GM12878 (cell line): ENCODE results near the gene CD38. TPM values are rescaled to one million over a fixed set of nuclear protein-coding genes. Genes with fewer than 3 reads are reported as not detected.

Source experiments
- ATAC-seq: fragments of 200-7000 bp; cut with Tn5 transposase; 3 replicates; pipeline ENCODE4 v1.9.1; 2020; ENCODE audit warnings: mild to moderate bottlenecking, moderate library complexity
- BruUV-seq: library from RNA; stranded (reverse); fragments of 400-500 nt; replicated peaks from 2 replicates; lab custom pipeline; 2021; lab: Mats Ljungman, UMichigan
- CTCF ChIA-PET: fragments of 300-600 bp; sonication (Branson Sonifier 250); formaldehyde crosslinking; extraction: SDS; loops from one replicate; lab custom pipeline; 2021; ENCODE audit warnings: inconsistent platforms; lab: Yijun Ruan, JAX
- POLR2A ChIA-PET: fragments of 350-600 bp; formaldehyde crosslinking; extraction: SDS; loops from one replicate; lab custom pipeline; 2021; ENCODE audit warnings: inconsistent platforms; lab: Charles Lee
- RAD21 ChIA-PET: fragments of 300-600 bp; sonication (Branson Sonifier 250); formaldehyde crosslinking; loops from one replicate; lab custom pipeline; 2023; ENCODE audit warnings: antibody characterized with exemption; ENCODE audit not compliant: unreplicated experiment; lab: Charles Lee
- SMC1A ChIA-PET: fragments of 300-600 bp; sonication (Branson Sonifier 250); formaldehyde crosslinking; loops from one replicate; lab custom pipeline; 2023; ENCODE audit not compliant: unreplicated experiment, uncharacterized antibody; lab: Charles Lee
- DNase-seq: peaks from one replicate; pipeline ENCODE4 v3.0.0-alpha.2; 2011; ENCODE audit warnings: low read depth, low spot score
- FAIRE-seq: peaks from 3 replicates; lab custom pipeline; 2011; peaks lifted over from hg19 to GRCh38; lab: Jason Lieb, UNC
- H2AFZ ChIP-seq: 2 replicates; pipeline ENCODE4 v1.6.0; 2011; ENCODE audit warnings: low read depth, low read length, control low read depth; ENCODE audit not compliant: control insufficient read depth
- H3K27ac ChIP-seq: 2 replicates; pipeline ENCODE4 v1.5.1; 2011; ENCODE audit warnings: control low read depth; ENCODE audit not compliant: control insufficient read depth, insufficient read depth
- H3K27me3 ChIP-seq, 2 experiments: replicated peaks in 1 of 2; 2 replicates each; pipeline versions ENCODE4 v1.6.0 to v1.6.1; 2011; ENCODE audit warnings: low read length in 1 of 2; ENCODE audit not compliant: control insufficient read depth in 2 of 2, insufficient read depth in 2 of 2
- H3K36me3 ChIP-seq, 2 experiments: 2 replicates each; pipeline ENCODE4 v1.5.1; 2011; ENCODE audit warnings: low read length in 1 of 2; ENCODE audit not compliant: control insufficient read depth in 2 of 2, insufficient read depth in 2 of 2
- H3K4me1 ChIP-seq: 2 replicates; pipeline ENCODE4 v1.6.1; 2011; ENCODE audit warnings: mild to moderate bottlenecking, low read length, moderate library complexity, mixed read lengths; ENCODE audit not compliant: control insufficient read depth, insufficient read depth
- H3K4me2 ChIP-seq: 2 replicates; pipeline ENCODE4 v1.6.0; 2011; ENCODE audit warnings: control low read depth; ENCODE audit not compliant: control insufficient read depth, insufficient read depth
- H3K4me3 ChIP-seq: fragments of 200-600 bp; sonication (generic); 2 replicates; pipeline ENCODE4 v1.5.1; 2016
- H3K79me2 ChIP-seq: 2 replicates; pipeline ENCODE4 v1.6.0; 2011; ENCODE audit warnings: low read length; ENCODE audit not compliant: control insufficient read depth, insufficient read depth
- H3K9ac ChIP-seq: 2 replicates; pipeline ENCODE4 v1.8.0; 2011; ENCODE audit warnings: low read length, control low read depth, mixed read lengths; ENCODE audit not compliant: control insufficient read depth, insufficient read depth
- H3K9me3 ChIP-seq: replicated peaks from 3 replicates; pipeline ENCODE4 v1.5.1; 2011; ENCODE audit warnings: mild to moderate bottlenecking, low read length; ENCODE audit not compliant: control insufficient read depth, insufficient read depth
- H4K20me1 ChIP-seq: 2 replicates; pipeline ENCODE4 v1.6.0; 2011; ENCODE audit not compliant: control insufficient read depth, insufficient read depth
- BHLHE40 ChIP-seq, 2 experiments: fragments of 450-650 bp in 1 of 2; IDR thresholded peaks; 2 replicates each; pipeline ENCODE4 v1.6.1; 2011 to 2017; ENCODE audit warnings: low read depth in 2 of 2, borderline replicate concordance in 1 of 2, improper control_type of control experiment in 1 of 2, low read length in 1 of 2, mild to moderate bottlenecking in 1 of 2
- ESRRA ChIP-seq: IDR thresholded peaks from 2 replicates; pipeline ENCODE4 v1.6.1; 2012; ENCODE audit warnings: mild to moderate bottlenecking, low read length, improper control_type of control experiment
- EZH2 ChIP-seq: IDR thresholded peaks from 2 replicates; pipeline ENCODE4 v1.6.1; 2012; ENCODE audit warnings: low read depth, mild to moderate bottlenecking, control low read depth, inconsistent platforms, low read length, borderline replicate concordance; ENCODE audit not compliant: control insufficient read depth
- HCFC1 ChIP-seq: fragments of 150-350 bp; IDR thresholded peaks from 2 replicates; pipeline ENCODE4 v1.6.1; 2014; ENCODE audit warnings: low read length
- NFYA ChIP-seq: IDR thresholded peaks from 2 replicates; pipeline ENCODE4 v1.6.1; 2011; ENCODE audit warnings: low read depth, mild to moderate bottlenecking, low read length, improper control_type of control experiment, borderline replicate concordance
- POLR2AphosphoS2 ChIP-seq: IDR thresholded peaks from 2 replicates; pipeline ENCODE4 v1.6.1; 2011; ENCODE audit warnings: low read depth, mild to moderate bottlenecking, low read length, improper control_type of control experiment, moderate library complexity
- RAD21 ChIP-seq: IDR thresholded peaks from 2 replicates; pipeline ENCODE4 v1.6.1; 2011; ENCODE audit warnings: mild to moderate bottlenecking, low read depth, low read length, moderate library complexity; ENCODE audit not compliant: insufficient read depth
- SRF ChIP-seq, 2 experiments: IDR thresholded peaks; 2 replicates each; pipeline ENCODE4 v1.6.1; 2011; ENCODE audit warnings: low read depth in 2 of 2, low read length in 2 of 2, mild to moderate bottlenecking in 1 of 2, moderate library complexity in 1 of 2
- STAT3 ChIP-seq: IDR thresholded peaks from 2 replicates; pipeline ENCODE4 v1.6.1; 2011; ENCODE audit warnings: low read depth, low read length, improper control_type of control experiment
- TCF3 ChIP-seq: IDR thresholded peaks from 2 replicates; pipeline ENCODE4 v1.6.1; 2012; ENCODE audit warnings: low read depth, mild to moderate bottlenecking, low read length, borderline replicate concordance; ENCODE audit not compliant: insufficient read depth
- TCF7 ChIP-seq: IDR thresholded peaks from 2 replicates; pipeline ENCODE4 v1.6.1; 2014; ENCODE audit warnings: antibody characterized with exemption, borderline replicate concordance
- WRNIP1 ChIP-seq: IDR thresholded peaks from 2 replicates; pipeline ENCODE4 v1.6.1; 2011; ENCODE audit warnings: low read depth, low read length, improper control_type of control experiment, borderline replicate concordance
- WGBS: methylation state at CpG from one replicate; pipeline ENCODE4 v1.1.6; 2016; ENCODE audit warnings: low lambda C conversion rate; ENCODE audit not compliant: insufficient replicate concordance, insufficient coverage; ENCODE audit errors: missing lambda C conversion rate; 5-methylcytosine and 5-hydroxymethylcytosine counted together
- in situ Hi-C: fragments of 300-500 bp; cut with MboI; formaldehyde crosslinking; loops from 9 replicates; pipeline ENCODE4 v1.14.3; 2018; ENCODE audit warnings: mixed read lengths
- intact Hi-C: fragments of 100-400 bp; cut with micrococcal nuclease; formaldehyde crosslinking; loops from one replicate; pipeline ENCODE4 v1.14.2; 2022; ENCODE audit not compliant: unreplicated experiment
- polyA plus RNA-seq, 11 experiments: library from polyadenylated mRNA; depleted of rRNA in 4 of 11; unstranded in 6 of 11; stranded (reverse) in 5 of 11; fragments of >200 nt; fragmentation: Nextera tagmentation in 4 of 11; fragmentation: Illumina TruSeq in 1 of 11; extraction: Ambion mirVana in 4 of 11; extraction: Trizol in 1 of 11; gene quantifications; 1 replicate in 1 of 11; 2 replicates in 10 of 11; pipeline versions ENCODE4 v1.2.1 to v1.2.3, GENCODE V29; 2011 to 2016; ENCODE audit warnings: inconsistent platforms in 2 of 11, missing spikeins in 2 of 11, low read depth in 1 of 11
- total RNA-seq, 4 experiments: library from RNA; depleted of rRNA in 3 of 4; stranded (reverse); fragments of >200 nt in 3 of 4; fragmentation: Illumina TruSeq in 1 of 4; extraction: Trizol in 1 of 4; gene quantifications; 2 replicates each; pipeline versions ENCODE4 v1.2.1 to v1.2.3, GENCODE V29; 2013 to 2021
- TF ChIP-seq, protein P1 (sequence below): fragments of 450-650 bp; IDR thresholded peaks from 2 replicates; pipeline ENCODE4 v1.6.1; 2014; ENCODE audit warnings: mild to moderate bottlenecking

CD38 gene
- total and polyA plus RNA-seq, 10 of the 15 experiments (the other 5 are each of a cell fraction or from before 2014, with no cell fraction given), result 3.5 to 39.8 (median 12.7) TPM

DNA sequence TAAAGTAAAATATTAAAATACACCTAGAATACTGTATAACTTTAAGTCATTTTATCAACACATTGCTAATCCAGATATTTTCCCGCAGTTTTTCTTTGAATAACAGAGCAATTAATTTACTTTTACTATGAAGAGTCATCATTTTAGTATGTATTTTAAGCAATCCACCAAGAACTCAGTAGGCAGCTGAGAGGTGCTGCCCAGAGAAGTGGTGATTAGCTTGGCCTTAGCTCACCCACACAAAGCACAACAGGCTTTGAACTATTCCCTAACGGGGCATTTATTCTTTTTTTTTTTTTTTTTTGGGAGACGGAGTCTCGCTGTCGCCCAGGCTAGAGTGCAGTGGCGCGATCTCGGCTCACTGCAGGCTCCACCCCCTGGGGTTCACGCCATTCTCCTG is 74.4 kb downstream of the CD38 start:
- SMC1A ChIA-PET, result no interaction called here
- Histone ChIP-seq H4K20me1 (no peaks in the 10 kb centered on the region), H3K4me2 (no peak overlapping the region)
- no peak for ATAC-seq
- TF ChIP-seq WRNIP1 (no peak), EZH2 (no peak), NFYA (no peak), POLR2AphosphoS2 (no peak), STAT3 (no peak), RAD21 (no peak), ESRRA (no peak), HCFC1 (no peak), BHLHE40 (IDR thresholded peaks at IDR 0.05; ENCODE audit: borderline replicate concordance in 1 of 2, low read depth in 2 of 2, low read length in 1 of 2) (no peak), TCF3 (no peak), SRF (IDR thresholded peaks at IDR 0.05; ENCODE audit: low read depth in 2 of 2, low read length in 2 of 2) (no peak), TCF7 (no peak)
- TF ChIP-seq, protein P1, sequence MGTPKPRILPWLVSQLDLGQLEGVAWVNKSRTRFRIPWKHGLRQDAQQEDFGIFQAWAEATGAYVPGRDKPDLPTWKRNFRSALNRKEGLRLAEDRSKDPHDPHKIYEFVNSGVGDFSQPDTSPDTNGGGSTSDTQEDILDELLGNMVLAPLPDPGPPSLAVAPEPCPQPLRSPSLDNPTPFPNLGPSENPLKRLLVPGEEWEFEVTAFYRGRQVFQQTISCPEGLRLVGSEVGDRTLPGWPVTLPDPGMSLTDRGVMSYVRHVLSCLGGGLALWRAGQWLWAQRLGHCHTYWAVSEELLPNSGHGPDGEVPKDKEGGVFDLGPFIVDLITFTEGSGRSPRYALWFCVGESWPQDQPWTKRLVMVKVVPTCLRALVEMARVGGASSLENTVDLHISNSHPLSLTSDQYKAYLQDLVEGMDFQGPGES, result no peak
- TF ChIP-seq, all 136 proteins: peak for 0
- ChIA-PET POLR2A (no interaction called here), CTCF (no interaction called here), RAD21 (no interaction called here)
- Histone ChIP-seq H3K79me2 (no peaks in the 10 kb centered on the region), H3K4me3 (no peak overlapping the region), H3K9me3 (no peaks in the 10 kb centered on the region), H3K27me3 (no peaks in the 10 kb centered on the region), H2AFZ (no peak overlapping the region), H3K36me3 (no peaks in the 10 kb centered on the region; a peak in 1 of 4 replicates), H3K9ac (no peak overlapping the region), H3K4me1 (no peaks in the 10 kb centered on the region), H3K27ac (no peak overlapping the region)
- FAIRE-seq (no peak), DNase-seq (no peak)
- no TSS peak for BruUV-seq
- intact Hi-C loops, result no loop called here
- WGBS, result 46% methylated on average over 3 of the region's 9 CpGs
- in situ Hi-C loops, result no loop called here
